ENCODE measurements around the gene LYRM9. TPM values are rescaled to one million over a fixed set of nuclear protein-coding genes. Genes with fewer than 3 reads are reported as not detected.
"Not testable (repeated sequence)": the region's sequence is repeated elsewhere in the genome, so short reads cannot be mapped to it uniquely, and the experiment has no call there.

The LYRM9 gene
- total RNA-seq, 2 experiments from 2014 or later, result 3.0 to 4.0 TPM

GRCh38 chr17:27871407-27871806 lies 21.8 kb downstream of the LYRM9 start:
- no peak for DNase-seq
- H3K27ac Mint-ChIP-seq, result no peak overlapping the region
- no peaks in the 10 kb centered on the region for H3K27me3 Mint-ChIP-seq
- peaks cover 6% of the 10 kb centered on the region for H3K36me3 Mint-ChIP-seq
- no peaks in the 10 kb centered on the region for H3K4me1 Mint-ChIP-seq
- H3K4me3 Mint-ChIP-seq, result no peak overlapping the region
- H3K9me3 Mint-ChIP-seq, result peaks cover 2% of the 10 kb centered on the region

- no peaks in the 10 kb centered on the region for H3K4me1 Mint-ChIP-seq
- H3K9me3 Mint-ChIP-seq, result peaks cover 2% of the 10 kb centered on the region
- H3K27ac Mint-ChIP-seq, result no peak overlapping the region
- no peak for DNase-seq
- H3K4me3 Mint-ChIP-seq, result no peak overlapping the region
- no peaks in the 10 kb centered on the region for H3K27me3 Mint-ChIP-seq
- H3K36me3 Mint-ChIP-seq, result peaks cover 6% of the 10 kb centered on the region
These were observed 22.8 kb downstream of the LYRM9 start for GRCh38 chr17:27870345-27870744.

GRCh38 chr17:27868565-27868964 lies 24.6 kb downstream of the LYRM9 start:
- H3K9me3 Mint-ChIP-seq, result peaks cover 2% of the 10 kb centered on the region
- H3K27me3 Mint-ChIP-seq, result no peaks in the 10 kb centered on the region
- no peak overlapping the region for H3K4me3 Mint-ChIP-seq
- H3K36me3 Mint-ChIP-seq, result peaks cover 2% of the 10 kb centered on the region
- H3K27ac Mint-ChIP-seq, result no peak overlapping the region
- DNase-seq, result no peak
- no peaks in the 10 kb centered on the region for H3K4me1 Mint-ChIP-seq

- Mint-ChIP-seq H3K27ac (no peak overlapping the region), H3K4me1 (peaks cover 7% of the 10 kb centered on the region), H3K36me3 (peaks cover 2% of the 10 kb centered on the region), H3K4me3 (no peak overlapping the region), H3K9me3 (no peaks in the 10 kb centered on the region), H3K27me3 (no peaks in the 10 kb centered on the region)
- DNase-seq, result no peak
These were observed 30.3 kb downstream of the LYRM9 start for GRCh38 chr17:27862840-27863239.

GRCh38 chr17:27862004-27862403 lies 31.2 kb downstream of the LYRM9 start:
- DNase-seq, result no peak
- H3K27me3 Mint-ChIP-seq, result no peaks in the 10 kb centered on the region
- H3K36me3 Mint-ChIP-seq, result peaks cover 5% of the 10 kb centered on the region
- H3K4me1 Mint-ChIP-seq, result peaks cover 12% of the 10 kb centered on the region
- no peak overlapping the region for H3K4me3 Mint-ChIP-seq
- no peak overlapping the region for H3K27ac Mint-ChIP-seq
- no peaks in the 10 kb centered on the region for H3K9me3 Mint-ChIP-seq

GRCh38 chr17:27860971-27861664 lies 32.0 kb downstream of the LYRM9 start:
- no peaks in the 10 kb centered on the region for H3K9me3 Mint-ChIP-seq
- H3K27me3 Mint-ChIP-seq, result no peaks in the 10 kb centered on the region
- H3K36me3 Mint-ChIP-seq, result peaks cover 5% of the 10 kb centered on the region
- H3K4me3 Mint-ChIP-seq, result no peak overlapping the region
- no peak for DNase-seq
- H3K27ac Mint-ChIP-seq, result no peak overlapping the region
- H3K4me1 Mint-ChIP-seq, result peaks cover 15% of the 10 kb centered on the region

- Mint-ChIP-seq H3K4me1 (peaks cover 20% of the 10 kb centered on the region), H3K4me3 (no peak overlapping the region), H3K27me3 (no peaks in the 10 kb centered on the region), H3K36me3 (peaks cover 5% of the 10 kb centered on the region), H3K27ac (no peak overlapping the region), H3K9me3 (no peaks in the 10 kb centered on the region)
- no peak for DNase-seq
These were observed 34.4 kb downstream of the LYRM9 start for GRCh38 chr17:27858621-27859305.

GRCh38 chr17:27856676-27857432 lies 36.3 kb downstream of the LYRM9 start:
- no peak overlapping the region for H3K4me3 Mint-ChIP-seq
- H3K27ac Mint-ChIP-seq, result peak overlapping the region; percentile 66
- no peaks in the 10 kb centered on the region for H3K9me3 Mint-ChIP-seq
- H3K36me3 Mint-ChIP-seq, result peaks cover 5% of the 10 kb centered on the region
- no peaks in the 10 kb centered on the region for H3K27me3 Mint-ChIP-seq
- DNase-seq, result no peak
- H3K4me1 Mint-ChIP-seq, result peaks cover 20% of the 10 kb centered on the region

- H3K4me3 Mint-ChIP-seq, result no peak overlapping the region
- H3K4me1 Mint-ChIP-seq, result peaks cover 20% of the 10 kb centered on the region
- H3K9me3 Mint-ChIP-seq, result no peaks in the 10 kb centered on the region
- no peaks in the 10 kb centered on the region for H3K27me3 Mint-ChIP-seq
- H3K27ac Mint-ChIP-seq, result peak overlapping the region; percentile 55
- no peak for DNase-seq
- H3K36me3 Mint-ChIP-seq, result peaks cover 5% of the 10 kb centered on the region
These were observed 37.7 kb downstream of the LYRM9 start for GRCh38 chr17:27855454-27855853.

- Mint-ChIP-seq H3K27me3 (no peaks in the 10 kb centered on the region), H3K27ac (no peak overlapping the region), H3K4me3 (no peak overlapping the region), H3K9me3 (no peaks in the 10 kb centered on the region), H3K36me3 (peaks cover 5% of the 10 kb centered on the region), H3K4me1 (peaks cover 20% of the 10 kb centered on the region)
- no peak for DNase-seq
These were observed 39.0 kb downstream of the LYRM9 start for GRCh38 chr17:27854163-27854562.

GRCh38 chr17:27853091-27853490 lies 40.1 kb downstream of the LYRM9 start:
- peaks cover 15% of the 10 kb centered on the region for H3K4me1 Mint-ChIP-seq
- no peaks in the 10 kb centered on the region for H3K27me3 Mint-ChIP-seq
- H3K36me3 Mint-ChIP-seq, result peaks cover 2% of the 10 kb centered on the region
- H3K27ac Mint-ChIP-seq, result no peak overlapping the region
- no peak overlapping the region for H3K4me3 Mint-ChIP-seq
- no peak for DNase-seq
- no peaks in the 10 kb centered on the region for H3K9me3 Mint-ChIP-seq

- no peak for DNase-seq
- Mint-ChIP-seq H3K4me3 (no peak overlapping the region), H3K27me3 (no peaks in the 10 kb centered on the region), H3K9me3 (peaks cover 2% of the 10 kb centered on the region), H3K36me3 (peaks cover 4% of the 10 kb centered on the region), H3K27ac (no peak overlapping the region), H3K4me1 (peaks cover 16% of the 10 kb centered on the region)
These were observed 43.5 kb downstream of the LYRM9 start for GRCh38 chr17:27849474-27850185.

- no peaks in the 10 kb centered on the region for H3K27me3 Mint-ChIP-seq
- peaks cover 4% of the 10 kb centered on the region for H3K36me3 Mint-ChIP-seq
- peaks cover 16% of the 10 kb centered on the region for H3K4me1 Mint-ChIP-seq
- H3K4me3 Mint-ChIP-seq, result no peak overlapping the region
- DNase-seq, result no peak
- peaks cover 2% of the 10 kb centered on the region for H3K9me3 Mint-ChIP-seq
- no peak overlapping the region for H3K27ac Mint-ChIP-seq
These were observed 44.2 kb downstream of the LYRM9 start for GRCh38 chr17:27848931-27849330.

- DNase-seq, H3K9me3 Mint-ChIP-seq, H3K36me3 Mint-ChIP-seq, H3K27me3 Mint-ChIP-seq: not testable (repeated sequence)
- H3K4me3 Mint-ChIP-seq, result peak overlapping the region; percentile 62
- peaks cover 16% of the 10 kb centered on the region for H3K4me1 Mint-ChIP-seq
- peak overlapping the region; percentile 86 for H3K27ac Mint-ChIP-seq
These were observed 46.3 kb downstream of the LYRM9 start for GRCh38 chr17:27846808-27847307.

Measured in activated naive CD8-positive, alpha-beta T cell treated with anti-CD3 and anti-CD28 coated beads for 36 hours (primary cell).